HuH-7 (cell line): ENCODE measurements around the gene PSEN1.

Source experiments
- DNase-seq: peaks from one replicate; pipeline ENCODE4 v3.0.0; 2011; ENCODE audit warnings: low spot score

PSEN1 gene

DNA sequence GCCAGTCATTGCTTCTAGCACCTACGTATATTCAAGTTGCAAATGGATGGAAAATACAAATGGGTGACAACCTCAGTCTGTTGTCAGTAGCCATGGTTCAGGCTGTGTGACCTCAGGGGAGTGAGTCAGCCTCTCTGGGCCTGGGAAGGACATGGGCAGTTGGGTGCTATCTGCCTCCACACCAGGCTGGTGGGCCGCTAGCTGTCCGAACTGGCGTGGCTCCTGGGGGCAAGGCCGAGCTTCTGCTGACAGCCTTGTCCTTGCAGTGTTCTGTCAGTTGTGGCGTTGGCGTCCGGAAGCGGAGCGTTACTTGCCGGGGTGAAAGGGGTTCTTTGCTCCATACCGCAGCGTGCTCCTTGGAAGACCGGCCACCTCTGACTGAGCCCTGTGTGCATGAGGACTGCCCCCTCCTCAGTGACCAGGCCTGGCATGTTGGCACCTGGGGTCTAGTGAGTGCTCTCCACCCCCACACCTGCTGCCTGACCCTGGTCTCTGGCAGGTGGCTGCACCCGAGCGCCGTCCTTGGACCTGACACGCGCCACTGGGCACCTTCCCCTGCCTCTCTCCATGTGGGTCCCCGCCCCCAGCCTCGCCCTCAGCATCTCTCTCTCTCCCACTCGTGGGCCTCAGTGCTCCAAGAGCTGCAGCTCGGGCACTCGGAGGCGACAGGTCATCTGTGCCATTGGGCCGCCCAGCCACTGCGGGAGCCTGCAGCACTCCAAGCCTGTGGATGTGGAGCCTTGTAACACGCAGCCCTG, 118.1 kb downstream of the PSEN1 start:
- DNase-seq, result no peak

DNA sequence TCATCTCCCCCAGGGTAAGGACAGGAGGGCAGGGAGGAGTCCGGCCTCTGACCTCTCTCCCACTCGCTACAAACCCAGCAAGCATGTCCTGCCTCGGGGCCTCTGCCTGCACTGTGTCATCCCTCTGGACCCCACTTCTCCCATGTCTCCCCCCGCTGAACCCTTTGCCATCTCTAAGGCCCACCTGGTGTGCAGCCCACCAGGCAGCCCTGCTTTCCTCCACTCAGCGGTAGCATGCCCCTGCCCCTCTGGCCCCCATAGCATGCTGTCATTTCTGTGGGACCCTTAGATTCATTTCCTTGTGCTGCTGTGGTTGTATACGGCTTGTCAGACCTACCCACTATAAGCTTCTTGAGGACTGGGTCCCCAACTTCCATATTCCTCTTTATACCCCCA, 118.7 kb downstream of the PSEN1 start:
- no peak for DNase-seq

- DNase-seq, result no peak
Measured at GRCh38 chr14:73255693-73256225, 119.5 kb downstream of the PSEN1 start.

DNA sequence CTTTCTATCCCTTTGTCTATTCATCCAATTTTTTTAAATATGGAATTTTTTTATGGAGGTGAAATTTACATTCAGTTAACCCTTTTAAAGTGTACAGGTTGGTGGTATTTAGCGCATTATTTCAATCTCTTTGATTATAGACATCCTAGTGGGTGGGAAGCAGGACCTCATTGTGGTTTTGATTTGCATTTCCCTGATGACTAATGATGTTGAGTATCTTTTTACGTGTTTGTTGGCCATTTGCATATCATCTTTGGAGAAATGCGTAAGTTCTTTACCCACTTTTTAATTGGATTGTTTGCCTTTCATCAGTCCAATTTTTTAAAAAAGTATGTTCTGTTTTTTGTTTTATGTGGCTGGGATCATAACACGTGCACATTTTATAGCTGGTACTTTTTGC, 121.8 kb downstream of the PSEN1 start:
- DNase-seq, result no peak

DNA sequence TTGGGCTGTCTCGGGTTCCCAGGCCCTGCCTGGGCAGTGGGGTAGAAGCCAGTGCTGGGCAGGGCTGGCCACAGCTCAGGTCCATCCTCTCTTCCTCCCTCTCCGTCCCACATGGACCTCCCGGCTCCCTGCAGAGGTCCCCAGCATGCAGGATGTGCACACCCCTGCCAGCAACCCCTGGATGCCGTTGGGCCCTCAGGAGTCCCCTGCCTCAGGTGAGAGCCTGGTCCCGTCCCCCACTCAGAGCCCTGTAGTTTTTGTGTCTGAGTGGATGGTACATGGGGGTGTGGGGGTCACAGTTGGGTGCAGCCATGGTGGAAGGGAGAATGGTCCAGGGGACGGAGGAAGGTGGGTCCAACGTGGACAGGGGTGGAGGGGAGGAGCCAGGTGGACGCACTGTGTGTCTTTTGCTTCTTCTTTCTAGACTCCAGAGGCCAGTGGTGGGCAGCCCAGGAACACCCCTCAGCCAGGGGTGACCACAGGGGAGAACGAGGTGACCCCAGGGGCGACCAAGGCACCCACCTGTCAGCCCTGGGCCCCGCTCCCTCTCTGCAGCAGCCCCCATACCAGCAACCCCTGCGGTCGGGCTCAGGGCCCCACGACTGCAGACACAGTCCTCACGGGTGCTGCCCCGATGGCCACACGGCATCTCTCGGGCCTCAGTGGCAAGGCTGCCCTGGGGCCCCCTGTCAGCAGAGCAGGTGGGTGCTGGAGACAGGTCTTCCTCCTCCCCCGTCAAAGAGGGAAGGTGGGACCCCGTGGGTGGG, 122.7 kb downstream of the PSEN1 start:
- no peak for DNase-seq

DNA sequence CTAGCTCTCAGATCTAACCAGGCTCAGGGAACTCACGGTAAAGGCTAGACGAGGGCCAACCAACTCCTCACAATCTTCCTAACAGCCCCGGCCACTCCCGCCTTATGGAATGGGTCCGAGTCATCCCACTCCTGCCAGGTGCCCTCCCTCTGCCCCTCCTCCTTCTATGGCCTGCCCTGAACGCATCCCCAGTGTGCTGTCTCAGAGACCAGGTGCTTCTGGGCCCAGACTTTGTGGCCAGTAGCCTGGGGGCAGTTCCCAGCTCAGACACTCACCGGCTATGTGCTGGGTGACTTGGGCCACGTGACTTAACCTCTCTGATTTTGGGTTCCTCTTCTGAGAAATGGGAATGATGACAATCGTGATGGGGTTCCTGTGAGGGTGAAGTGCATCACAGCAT, 123.5 kb downstream of the PSEN1 start:
- no peak for DNase-seq

- DNase-seq, result no peak
Measured at GRCh38 chr14:73260574-73260973, 124.3 kb downstream of the PSEN1 start.

DNA sequence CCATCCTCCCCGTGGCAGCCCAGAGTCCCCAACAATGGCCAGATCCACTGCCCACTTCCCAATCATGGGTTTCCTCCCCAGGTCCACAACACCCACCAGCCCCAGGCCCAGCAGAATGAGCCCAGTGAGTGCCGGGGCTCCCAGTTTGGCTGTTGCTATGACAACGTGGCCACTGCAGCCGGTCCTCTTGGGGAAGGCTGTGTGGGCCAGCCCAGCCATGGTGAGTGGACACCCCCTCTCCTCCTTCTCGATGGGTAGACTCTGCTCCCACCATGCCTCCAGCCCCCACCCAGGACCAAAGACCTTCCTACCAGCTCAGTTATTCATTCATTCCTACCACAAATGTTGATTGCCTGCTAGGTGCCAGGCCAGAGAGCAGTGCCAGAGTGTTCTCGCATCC, 124.8 kb downstream of the PSEN1 start:
- no peak for DNase-seq

DNA sequence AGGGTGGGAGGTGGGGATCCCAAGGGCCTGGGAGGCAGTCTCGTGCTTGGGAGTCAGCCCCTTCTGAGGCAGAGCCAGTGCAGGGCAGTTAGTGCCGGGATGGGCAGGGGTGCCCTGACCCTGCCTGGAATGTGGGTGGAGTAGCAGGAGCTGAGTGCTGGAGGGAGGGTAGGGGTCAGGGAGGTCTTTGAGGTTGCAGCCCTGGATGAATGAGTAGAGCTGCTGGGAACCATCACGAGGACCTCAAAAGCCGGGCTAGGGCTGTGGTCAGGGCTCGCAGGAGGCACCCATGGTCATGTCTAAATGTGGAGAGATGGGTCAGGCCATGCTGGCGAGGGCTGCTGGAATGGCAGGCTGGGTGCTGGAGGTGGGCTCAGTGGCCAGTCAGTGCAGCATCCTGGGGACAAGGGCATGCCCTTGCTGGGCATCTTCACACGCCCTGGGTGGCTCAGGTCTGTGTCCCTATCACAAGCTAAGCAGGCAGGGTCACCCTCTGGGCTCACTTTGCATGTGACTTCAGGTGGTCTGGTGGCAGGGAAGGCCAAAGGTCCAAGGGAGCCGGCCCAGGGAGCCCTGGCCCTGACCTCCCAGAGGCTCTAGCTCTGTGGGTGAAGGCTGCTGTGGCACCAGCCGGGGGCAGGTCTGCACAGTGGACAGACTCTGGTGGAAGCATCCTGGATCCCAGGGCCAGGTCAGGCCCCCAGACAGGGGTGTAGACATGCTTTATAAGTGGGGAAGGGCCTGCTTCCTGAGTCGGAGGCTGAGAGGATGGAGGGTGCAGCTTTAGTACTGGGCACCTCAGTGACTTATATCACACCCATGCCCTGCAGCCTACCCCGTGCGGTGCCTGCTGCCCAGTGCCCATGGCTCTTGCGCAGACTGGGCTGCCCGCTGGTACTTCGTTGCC, 125.5 kb downstream of the PSEN1 start:
- no peak for DNase-seq

DNA sequence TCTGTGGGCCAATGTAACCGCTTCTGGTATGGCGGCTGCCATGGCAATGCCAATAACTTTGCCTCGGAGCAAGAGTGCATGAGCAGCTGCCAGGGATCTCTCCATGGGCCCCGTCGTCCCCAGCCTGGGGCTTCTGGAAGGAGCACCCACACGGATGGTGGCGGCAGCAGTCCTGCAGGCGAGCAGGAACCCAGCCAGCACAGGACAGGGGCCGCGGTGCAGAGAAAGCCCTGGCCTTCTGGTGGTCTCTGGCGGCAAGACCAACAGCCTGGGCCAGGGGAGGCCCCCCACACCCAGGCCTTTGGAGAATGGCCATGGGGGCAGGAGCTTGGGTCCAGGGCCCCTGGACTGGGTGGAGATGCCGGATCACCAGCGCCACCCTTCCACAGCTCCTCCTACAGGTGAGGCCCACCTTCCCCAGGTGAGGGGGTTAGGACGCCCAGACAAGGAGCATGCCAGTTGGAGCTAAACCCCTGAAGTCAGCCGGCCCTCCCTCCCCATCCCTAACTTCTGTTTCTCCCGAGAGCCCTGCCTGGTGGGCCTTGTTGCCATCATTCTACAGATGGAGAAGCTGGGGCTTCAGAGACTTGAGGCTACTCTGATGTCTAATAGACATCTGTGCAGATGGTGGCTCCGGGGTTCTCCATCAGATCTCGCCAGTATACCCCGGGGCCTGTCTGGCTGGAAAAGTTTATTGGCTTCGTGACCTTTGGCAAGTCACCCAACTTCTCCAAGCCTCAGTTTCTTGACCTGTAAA, 126.3 kb downstream of the PSEN1 start:
- DNase-seq, result no peak

DNA sequence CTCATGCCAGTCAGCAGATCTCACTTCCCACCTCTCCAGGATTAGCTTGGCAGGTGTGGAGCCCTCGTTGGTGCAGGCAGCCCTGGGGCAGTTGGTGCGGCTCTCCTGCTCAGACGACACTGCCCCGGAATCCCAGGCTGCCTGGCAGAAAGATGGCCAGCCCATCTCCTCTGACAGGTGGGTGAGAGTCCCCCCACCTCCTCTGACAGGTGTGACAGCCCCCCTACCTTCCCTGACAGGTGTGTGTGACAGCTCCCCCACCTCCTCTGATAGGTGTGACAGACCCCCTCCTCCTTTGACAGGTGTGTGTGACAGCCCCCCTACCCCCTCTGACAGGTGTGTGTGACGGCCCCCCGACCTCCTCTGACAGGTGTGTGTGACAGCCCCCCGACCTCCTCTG, 127.3 kb downstream of the PSEN1 start:
- DNase-seq, result no peak

DNA sequence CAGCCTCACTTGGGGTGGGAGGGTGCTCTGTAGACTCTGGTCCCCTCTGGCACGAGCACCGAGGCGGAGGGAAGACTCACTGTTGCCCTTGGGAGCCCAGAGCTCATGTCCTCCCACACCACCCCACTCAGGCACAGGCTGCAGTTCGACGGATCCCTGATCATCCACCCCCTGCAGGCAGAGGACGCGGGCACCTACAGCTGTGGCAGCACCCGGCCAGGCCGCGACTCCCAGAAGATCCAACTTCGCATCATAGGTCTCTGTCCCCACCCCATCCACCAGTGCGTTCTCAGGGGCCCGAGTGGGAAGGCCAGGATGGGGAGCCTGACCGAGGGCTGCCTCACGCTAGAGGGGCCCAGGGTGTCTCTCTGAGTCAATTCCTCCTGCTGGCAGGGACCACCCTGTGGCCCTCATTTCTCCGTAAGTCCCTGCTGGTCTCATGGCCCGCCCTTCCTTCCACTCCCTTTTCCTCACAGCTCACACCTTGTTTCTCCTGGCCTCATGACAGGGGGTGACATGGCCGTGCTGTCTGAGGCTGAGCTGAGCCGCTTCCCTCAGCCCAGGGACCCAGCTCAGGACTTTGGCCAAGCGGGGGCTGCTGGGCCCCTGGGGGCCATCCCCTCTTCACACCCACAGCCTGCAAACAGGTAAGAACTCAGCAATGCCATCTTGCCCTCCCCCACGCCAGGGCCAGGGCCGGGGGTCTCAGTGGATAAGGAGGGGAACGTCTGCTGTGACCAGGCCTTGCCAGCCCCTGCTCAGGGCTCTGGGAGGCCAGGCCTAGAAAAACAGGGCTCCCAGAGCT, 128.0 kb downstream of the PSEN1 start:
- DNase-seq, result peak; percentile 12

DNA sequence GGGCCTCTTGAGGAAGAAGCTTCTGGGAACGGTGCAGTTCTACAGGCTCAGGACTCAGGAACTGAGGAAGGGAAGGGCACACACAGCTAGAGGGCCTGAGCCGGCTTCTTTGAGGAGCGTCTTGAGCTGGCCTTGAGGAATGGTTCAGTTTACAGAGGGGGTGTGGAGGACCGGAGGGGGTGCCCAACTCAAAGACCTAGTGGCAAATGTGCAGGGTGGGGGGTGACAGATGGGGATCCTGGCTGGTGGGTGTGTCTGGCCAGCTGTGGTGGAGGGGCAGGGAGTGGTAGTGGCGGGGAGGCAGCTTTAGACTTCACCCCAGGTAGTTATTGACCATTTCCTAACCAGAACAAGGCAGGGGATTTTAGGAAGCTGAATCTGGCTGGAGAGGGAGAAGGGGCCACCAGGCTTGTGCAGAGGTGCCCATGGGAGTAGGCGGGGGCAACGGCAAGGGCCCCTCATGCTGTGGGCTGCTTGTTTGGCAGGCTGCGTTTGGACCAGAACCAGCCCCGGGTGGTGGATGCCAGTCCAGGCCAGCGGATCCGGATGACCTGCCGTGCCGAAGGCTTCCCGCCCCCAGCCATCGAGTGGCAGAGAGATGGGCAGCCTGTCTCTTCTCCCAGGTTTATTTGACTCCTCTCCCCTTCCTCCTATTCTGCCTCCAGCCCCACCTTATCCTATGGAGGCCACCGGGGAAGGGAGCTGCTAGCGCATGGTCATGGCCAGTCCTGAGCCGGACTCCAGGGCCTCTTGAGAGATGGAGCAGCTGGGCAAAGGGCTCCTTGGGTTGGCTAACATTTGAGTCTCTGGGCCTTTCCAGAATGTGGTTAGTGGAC, 128.8 kb downstream of the PSEN1 start:
- peak; percentile 10 for DNase-seq

DNA sequence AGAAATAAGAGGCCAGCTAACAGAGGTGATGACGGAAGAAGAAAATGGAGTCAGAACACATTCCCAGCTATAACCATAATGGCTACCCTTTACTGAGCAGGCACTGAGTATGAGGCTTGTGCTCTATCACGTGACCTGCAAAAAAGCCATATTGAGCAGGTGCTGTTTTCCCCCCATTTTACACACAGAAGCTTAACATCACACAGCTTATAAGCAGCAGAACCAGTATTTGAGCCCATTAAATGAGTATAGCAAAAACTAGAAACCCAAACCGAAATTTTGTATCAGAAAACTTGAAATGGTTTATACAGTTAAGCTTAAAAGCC, 129.4 kb downstream of the PSEN1 start:
- no peak for DNase-seq

DNA sequence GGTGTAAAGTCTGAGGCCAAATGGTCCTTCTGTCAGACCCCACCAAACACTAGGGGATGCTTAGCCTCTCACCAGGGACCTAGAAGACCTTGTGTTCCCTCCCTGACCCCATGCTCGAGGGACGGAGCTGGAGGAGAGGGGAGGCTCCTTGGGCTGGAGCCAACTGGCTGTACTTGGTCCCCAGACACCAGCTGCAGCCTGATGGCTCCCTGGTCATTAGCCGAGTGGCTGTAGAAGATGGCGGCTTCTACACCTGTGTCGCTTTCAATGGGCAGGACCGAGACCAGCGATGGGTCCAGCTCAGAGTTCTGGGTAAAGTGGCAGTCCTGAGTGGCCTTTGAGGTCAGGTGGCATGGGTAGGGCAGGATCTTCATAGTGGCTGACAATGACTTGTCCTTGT, 130.0 kb downstream of the PSEN1 start:
- peak; percentile 3 for DNase-seq

GRCh38 chr14:73267474-73267873, 131.2 kb downstream of the PSEN1 start:
- DNase-seq, result no peak

GRCh38 chr14:73269729-73270531, 133.6 kb downstream of the PSEN1 start:
- DNase-seq, result no peak

DNA sequence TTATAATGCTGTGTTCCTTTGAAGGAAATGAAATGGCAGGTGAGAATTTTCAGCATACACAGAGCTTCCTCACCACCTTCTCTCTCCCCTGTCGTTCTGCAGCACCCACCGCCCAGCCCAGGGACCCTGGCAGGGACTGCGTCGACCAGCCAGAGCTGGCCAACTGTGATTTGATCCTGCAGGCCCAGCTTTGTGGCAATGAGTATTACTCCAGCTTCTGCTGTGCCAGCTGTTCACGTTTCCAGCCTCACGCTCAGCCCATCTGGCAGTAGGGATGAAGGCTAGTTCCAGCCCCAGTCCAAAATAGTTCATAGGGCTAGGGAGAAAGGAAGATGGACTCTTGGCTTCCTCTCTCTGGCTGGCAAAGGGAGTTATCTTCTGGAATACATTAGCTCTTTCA, 136.1 kb downstream of the PSEN1 start:
- no peak for DNase-seq
